ENCODE measurements around the gene AHCYL2. TPM values are rescaled to one million over a fixed set of nuclear protein-coding genes. Genes with fewer than 3 reads are reported as not detected.
A peak's percentile ranks its signal among the peaks of the same experiment; 100 is the strongest.
"Not testable (repeated sequence)": the region's sequence is repeated elsewhere in the genome, so short reads cannot be mapped to it uniquely, and the experiment has no call there.

AHCYL2 gene
- total RNA-seq, 1 experiment from 2014 or later, result 17.0 TPM

DNA sequence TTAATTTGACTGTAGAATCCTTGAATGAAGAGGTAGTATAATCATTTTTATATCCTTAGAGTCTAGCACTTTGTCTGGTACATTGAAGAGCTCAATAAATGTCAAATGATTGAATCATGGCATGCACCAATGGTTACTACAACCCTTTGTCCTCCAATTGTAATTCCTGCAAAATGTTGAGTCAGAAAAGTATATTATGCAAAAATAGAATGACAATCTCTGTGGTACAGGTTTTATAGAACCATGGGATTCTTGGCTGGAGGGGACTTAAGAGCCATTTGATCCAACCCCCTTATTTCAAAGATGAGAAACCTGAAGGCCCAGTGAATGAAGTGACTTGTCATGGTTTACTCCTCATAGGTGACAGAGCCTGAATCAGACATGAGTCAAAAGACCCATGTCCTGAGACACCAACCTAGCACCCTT lies 246.6 kb downstream of the AHCYL2 start:
- no peak overlapping the region for H2AFZ ChIP-seq (ENCODE audit: low read depth, low read length, poor library complexity, severe bottlenecking)

DNA sequence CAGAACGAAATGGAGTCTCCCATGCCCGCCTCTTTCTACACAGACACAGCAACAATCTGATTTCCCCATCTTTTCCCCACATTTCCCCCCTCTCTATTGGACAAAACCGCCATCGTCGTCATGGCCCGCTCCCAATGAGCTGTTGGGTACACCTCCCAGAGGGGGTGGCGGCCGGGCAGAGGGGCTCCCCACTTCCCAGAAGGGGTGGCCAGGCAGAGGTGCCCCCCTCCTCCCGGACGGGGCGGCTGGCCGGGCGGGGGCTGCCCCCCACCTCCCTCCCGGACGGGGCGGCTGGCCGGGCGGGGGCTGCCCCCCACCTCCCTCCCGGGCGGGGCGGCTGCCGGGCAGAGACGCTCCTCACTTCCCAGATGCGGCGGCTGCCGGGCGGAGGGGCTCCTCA lies 251.1 kb downstream of the AHCYL2 start:
- intact Hi-C loops (cut with micrococcal nuclease), result loop anchor here (10.0 kb wide), 1 partner anchor 539 kb away; no protein-coding TSS in a partner anchor
- H3K9me2 ChIP-seq (ENCODE audit: insufficient read depth); H3K27ac ChIP-seq (ENCODE audit: low read depth, low read length); H3K4me2 ChIP-seq (ENCODE audit: low read length); H4K20me1 ChIP-seq (ENCODE audit: insufficient read depth); H3K79me2 ChIP-seq (ENCODE audit: insufficient read depth, low read length); RAD21 ChIA-PET (ENCODE audit: low non-redundant PET in 1 of 2, low total read pairs in 2 of 2, uncharacterized antibody in 2 of 2, unreplicated experiment in 2 of 2); ATAC-seq; H3K4me1 ChIP-seq (ENCODE audit: control insufficient read depth in 1 of 2, insufficient read depth in 2 of 2, low read length in 2 of 2); BruUV-seq (replicated peaks); H3K27me3 ChIP-seq (ENCODE audit: insufficient read depth, low read length); H2AFZ ChIP-seq (ENCODE audit: low read depth, low read length, poor library complexity, severe bottlenecking); DNase-seq (ENCODE audit: low read depth, low spot score); H3K9ac ChIP-seq (ENCODE audit: low read length); CTCF ChIA-PET; H3K36me3 ChIP-seq (ENCODE audit: control insufficient read depth in 1 of 2, insufficient read depth in 2 of 2, low read length in 2 of 2); POLR2A ChIA-PET; H3K9me3 ChIP-seq (ENCODE audit: control insufficient read depth in 1 of 2, insufficient read depth in 1 of 2, low read depth in 1 of 2, low read length in 2 of 2); H3K4me3 ChIP-seq (replicated peaks in 1 of 2; ENCODE audit: low read depth in 1 of 2, low read length in 2 of 2): not testable (repeated sequence)

More for the DNA sequence above, 246.6 kb downstream of the AHCYL2 start:
- POLR2A ChIA-PET, result no interaction called here
- TF ChIP-seq, protein P1, sequence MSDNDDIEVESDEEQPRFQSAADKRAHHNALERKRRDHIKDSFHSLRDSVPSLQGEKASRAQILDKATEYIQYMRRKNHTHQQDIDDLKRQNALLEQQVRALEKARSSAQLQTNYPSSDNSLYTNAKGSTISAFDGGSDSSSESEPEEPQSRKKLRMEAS (IDR thresholded peaks at IDR 0.05), result no peak
- TF ChIP-seq SIN3A (IDR thresholded peaks at IDR 0.05; ENCODE audit: low read depth), result no peak
- TF ChIP-seq JUND (IDR thresholded peaks at IDR 0.05), result 0 out of 2 replicates have a peak, but pooled peaks have one; percentile 22
- peak; percentile 58 for TF ChIP-seq FOSL1 (IDR thresholded peaks at IDR 0.05; ENCODE audit: low read depth)
- H3K79me2 ChIP-seq (ENCODE audit: insufficient read depth, low read length), result no peaks in the 10 kb centered on the region
- H3K4me3 ChIP-seq (replicated peaks in 1 of 2; ENCODE audit: low read depth in 1 of 2, low read length in 2 of 2), result no peak overlapping the region
- H3K27me3 ChIP-seq (ENCODE audit: insufficient read depth, low read length), result no peaks in the 10 kb centered on the region
- DNase-seq (ENCODE audit: low read depth, low spot score), result no peak
- H3K4me1 ChIP-seq (ENCODE audit: control insufficient read depth in 1 of 2, insufficient read depth in 2 of 2, low read length in 2 of 2), result peaks cover 0 to 9% of the 10 kb centered on the region in 2 experiments; a peak in 3 of 4 replicates
- H3K27ac ChIP-seq (ENCODE audit: low read depth, low read length), result no peak overlapping the region
- no peaks in the 10 kb centered on the region for H4K20me1 ChIP-seq (ENCODE audit: insufficient read depth)
- no TSS peak for BruUV-seq (replicated peaks)
- 0 out of 4 replicates have a peak, but pooled peaks cover 0 to 3% of the 10 kb centered on the region in 2 experiments for H3K36me3 ChIP-seq (ENCODE audit: control insufficient read depth in 1 of 2, insufficient read depth in 2 of 2, low read length in 2 of 2)
- RAD21 ChIA-PET (ENCODE audit: low non-redundant PET in 1 of 2, low total read pairs in 2 of 2, uncharacterized antibody in 2 of 2, unreplicated experiment in 2 of 2), result interaction anchor here (0.5 to 1.6 kb wide), 3 partner anchors 104 to 967 kb away, joined by 3 to 8 read pairs (median 4); no protein-coding TSS in a partner anchor
- H3K9ac ChIP-seq (ENCODE audit: low read length), result no peak overlapping the region
- intact Hi-C loops (cut with micrococcal nuclease), result loop anchor here (5.0 to 10.0 kb wide), 2 partner anchors 69 to 543 kb away; no protein-coding TSS in a partner anchor
- no peaks in the 10 kb centered on the region for H3K9me2 ChIP-seq (ENCODE audit: insufficient read depth)
- no peaks in the 10 kb centered on the region for H3K9me3 ChIP-seq (ENCODE audit: control insufficient read depth in 1 of 2, insufficient read depth in 1 of 2, low read depth in 1 of 2, low read length in 2 of 2)
- ATAC-seq, result no peak; the same call in 1 of the 2 replicates
- CTCF ChIA-PET, result interaction anchor here (0.9 to 6.0 kb wide), 7 partner anchors 38 to 261 kb away, joined by 3 to 41 read pairs (median 11); no protein-coding TSS in a partner anchor
- no peak overlapping the region for H3K4me2 ChIP-seq (ENCODE audit: low read length)

DNA sequence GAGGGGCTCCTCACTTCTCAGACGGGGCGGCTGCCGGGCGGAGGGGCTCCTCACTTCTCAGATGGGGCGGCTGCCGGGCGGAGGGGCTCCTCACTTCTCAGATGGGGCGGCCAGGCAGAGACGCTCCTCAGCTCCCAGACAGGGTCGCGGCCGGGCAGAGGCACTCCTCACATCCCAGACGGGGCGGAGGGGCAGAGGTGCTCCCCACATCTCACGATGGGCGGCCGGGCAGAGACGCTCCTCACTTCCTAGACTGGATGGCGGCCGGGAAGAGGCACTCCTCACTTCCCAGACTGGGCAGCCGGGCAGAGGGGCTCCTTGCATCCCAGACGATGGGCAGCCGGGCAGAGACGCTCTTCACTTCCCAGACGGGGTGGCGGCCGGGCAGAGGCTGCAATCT lies 251.6 kb downstream of the AHCYL2 start:
- H3K36me3 ChIP-seq (ENCODE audit: control insufficient read depth in 1 of 2, insufficient read depth in 2 of 2, low read length in 2 of 2); CTCF ChIA-PET; H3K4me1 ChIP-seq (ENCODE audit: control insufficient read depth in 1 of 2, insufficient read depth in 2 of 2, low read length in 2 of 2); H3K27ac ChIP-seq (ENCODE audit: low read depth, low read length); H3K4me3 ChIP-seq (replicated peaks in 1 of 2; ENCODE audit: low read depth in 1 of 2, low read length in 2 of 2); ATAC-seq; POLR2A ChIA-PET; H4K20me1 ChIP-seq (ENCODE audit: insufficient read depth); H3K9me2 ChIP-seq (ENCODE audit: insufficient read depth); BruUV-seq (replicated peaks); H2AFZ ChIP-seq (ENCODE audit: low read depth, low read length, poor library complexity, severe bottlenecking); H3K79me2 ChIP-seq (ENCODE audit: insufficient read depth, low read length); H3K9ac ChIP-seq (ENCODE audit: low read length); DNase-seq (ENCODE audit: low read depth, low spot score); H3K27me3 ChIP-seq (ENCODE audit: insufficient read depth, low read length); H3K4me2 ChIP-seq (ENCODE audit: low read length); RAD21 ChIA-PET (ENCODE audit: low non-redundant PET in 1 of 2, low total read pairs in 2 of 2, uncharacterized antibody in 2 of 2, unreplicated experiment in 2 of 2); H3K9me3 ChIP-seq (ENCODE audit: control insufficient read depth in 1 of 2, insufficient read depth in 1 of 2, low read depth in 1 of 2, low read length in 2 of 2): not testable (repeated sequence)
- intact Hi-C loops (cut with micrococcal nuclease), result loop anchor here (10.0 kb wide), 1 partner anchor 538 kb away; no protein-coding TSS in a partner anchor

Measured in HCT116 (cell line).